VCaP (cell line): ENCODE results near the gene ATP5PD.

ENCODE experiments used
- H3K27ac ChIP-seq: fragments of 450-650 bp; 2 replicates; pipeline ENCODE4 v1.5.1; 2017
- TF ChIP-seq, protein P1 (sequence below): fragments of 450-650 bp; conservative IDR thresholded peaks from 2 replicates; pipeline ENCODE4 v1.5.1; 2017; ENCODE audit warnings: mild to moderate bottlenecking, moderate library complexity

The ATP5PD gene

DNA sequence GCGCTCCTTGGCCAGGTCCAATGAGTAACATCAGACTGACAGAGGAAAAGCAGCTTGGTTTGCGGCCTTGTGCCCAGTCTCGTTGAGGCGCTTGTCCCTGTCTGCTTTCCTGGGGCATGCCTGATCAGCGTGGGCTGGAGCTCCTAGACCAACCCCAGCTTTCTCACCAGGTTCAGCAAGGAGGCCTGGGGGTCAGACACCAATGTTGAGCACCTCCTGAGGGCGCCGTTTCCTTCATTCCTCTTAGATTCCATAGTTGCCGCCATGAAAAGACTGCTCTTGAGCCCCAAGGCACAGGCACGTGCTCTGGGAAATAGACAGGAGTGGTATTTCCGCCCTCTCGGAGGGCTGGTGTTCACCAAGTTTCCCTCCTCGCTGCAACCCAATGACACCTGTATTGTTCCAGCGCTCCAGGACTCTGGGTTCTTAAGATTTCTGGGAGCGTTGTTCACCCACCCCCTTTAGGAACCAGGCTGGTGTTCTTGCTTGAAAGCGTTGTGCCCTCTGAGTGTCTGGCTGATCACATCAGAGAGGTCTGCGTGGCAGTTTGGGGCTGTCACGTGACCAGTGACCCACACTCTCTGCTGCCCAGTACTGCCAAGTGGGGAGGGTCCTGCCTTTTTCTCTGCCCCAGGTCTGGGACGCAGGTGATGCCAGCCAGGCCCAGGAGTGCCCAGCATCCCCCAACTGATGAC lies 18.2 kb upstream of the ATP5PD start:
- TF ChIP-seq, protein P1, sequence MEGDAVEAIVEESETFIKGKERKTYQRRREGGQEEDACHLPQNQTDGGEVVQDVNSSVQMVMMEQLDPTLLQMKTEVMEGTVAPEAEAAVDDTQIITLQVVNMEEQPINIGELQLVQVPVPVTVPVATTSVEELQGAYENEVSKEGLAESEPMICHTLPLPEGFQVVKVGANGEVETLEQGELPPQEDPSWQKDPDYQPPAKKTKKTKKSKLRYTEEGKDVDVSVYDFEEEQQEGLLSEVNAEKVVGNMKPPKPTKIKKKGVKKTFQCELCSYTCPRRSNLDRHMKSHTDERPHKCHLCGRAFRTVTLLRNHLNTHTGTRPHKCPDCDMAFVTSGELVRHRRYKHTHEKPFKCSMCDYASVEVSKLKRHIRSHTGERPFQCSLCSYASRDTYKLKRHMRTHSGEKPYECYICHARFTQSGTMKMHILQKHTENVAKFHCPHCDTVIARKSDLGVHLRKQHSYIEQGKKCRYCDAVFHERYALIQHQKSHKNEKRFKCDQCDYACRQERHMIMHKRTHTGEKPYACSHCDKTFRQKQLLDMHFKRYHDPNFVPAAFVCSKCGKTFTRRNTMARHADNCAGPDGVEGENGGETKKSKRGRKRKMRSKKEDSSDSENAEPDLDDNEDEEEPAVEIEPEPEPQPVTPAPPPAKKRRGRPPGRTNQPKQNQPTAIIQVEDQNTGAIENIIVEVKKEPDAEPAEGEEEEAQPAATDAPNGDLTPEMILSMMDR, result no peak
- no peak overlapping the region for H3K27ac ChIP-seq

DNA sequence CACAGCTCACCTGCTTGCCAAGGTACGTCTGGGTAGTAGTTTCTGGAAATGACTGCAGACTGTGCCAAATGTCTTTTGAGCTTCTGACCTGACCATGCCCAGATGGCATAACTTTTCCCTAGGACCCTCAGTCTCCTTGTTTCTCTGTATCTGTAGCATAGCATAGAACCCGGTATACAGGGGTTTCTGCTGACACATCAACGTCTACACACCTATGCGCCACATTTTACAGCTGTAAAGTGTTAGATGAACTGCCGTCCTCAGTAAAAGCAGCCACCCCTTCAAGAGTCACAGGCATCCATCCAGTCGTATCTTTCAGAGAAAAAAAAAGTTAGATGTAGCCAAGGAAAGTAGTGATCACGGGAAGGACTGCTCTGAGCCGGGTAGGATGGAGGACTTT lies 17.7 kb upstream of the ATP5PD start:
- TF ChIP-seq, protein P1, result no peak
- no peak overlapping the region for H3K27ac ChIP-seq

DNA sequence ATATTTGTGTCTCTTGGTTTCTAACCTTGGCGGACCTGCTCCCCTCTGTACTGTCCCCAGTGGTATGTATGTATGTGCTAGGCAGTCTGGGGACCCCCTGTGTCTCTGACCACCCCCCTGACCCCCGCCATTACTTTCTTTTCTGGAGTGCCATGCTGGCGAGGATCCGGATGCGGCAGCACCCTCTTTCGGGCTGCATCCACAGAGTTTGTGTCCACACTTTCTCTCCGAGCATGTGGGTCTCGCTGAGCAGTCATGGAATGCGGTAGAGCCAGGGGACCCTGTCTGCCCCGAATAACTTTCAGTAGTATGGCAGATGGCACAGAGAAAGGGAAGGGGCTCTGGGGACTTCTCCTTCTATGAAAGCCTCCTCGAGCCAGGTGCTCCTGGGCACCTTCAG lies 17.3 kb upstream of the ATP5PD start:
- no peak overlapping the region for H3K27ac ChIP-seq
- TF ChIP-seq, protein P1, result no peak

DNA sequence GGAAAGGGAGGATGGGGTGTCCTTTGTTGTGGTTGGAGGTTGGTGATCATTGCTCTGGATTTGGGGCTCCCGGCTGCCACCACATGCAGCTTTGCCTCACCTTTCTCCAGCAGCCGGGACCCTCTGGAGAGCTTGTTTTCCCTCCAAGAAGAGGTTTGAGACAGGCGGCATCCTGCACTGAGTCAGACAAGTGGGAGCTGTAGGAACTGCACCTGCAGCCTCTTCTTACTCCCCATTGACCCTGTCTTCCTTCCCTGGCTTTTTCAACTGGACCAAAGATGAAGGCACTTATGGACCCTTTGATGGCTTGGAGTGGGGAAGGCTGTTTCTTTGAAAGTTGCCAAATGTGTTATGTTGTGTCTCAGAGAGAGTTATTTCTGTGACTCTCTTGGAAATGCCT lies 16.9 kb upstream of the ATP5PD start:
- no peak overlapping the region for H3K27ac ChIP-seq
- TF ChIP-seq, protein P1, result no peak

DNA sequence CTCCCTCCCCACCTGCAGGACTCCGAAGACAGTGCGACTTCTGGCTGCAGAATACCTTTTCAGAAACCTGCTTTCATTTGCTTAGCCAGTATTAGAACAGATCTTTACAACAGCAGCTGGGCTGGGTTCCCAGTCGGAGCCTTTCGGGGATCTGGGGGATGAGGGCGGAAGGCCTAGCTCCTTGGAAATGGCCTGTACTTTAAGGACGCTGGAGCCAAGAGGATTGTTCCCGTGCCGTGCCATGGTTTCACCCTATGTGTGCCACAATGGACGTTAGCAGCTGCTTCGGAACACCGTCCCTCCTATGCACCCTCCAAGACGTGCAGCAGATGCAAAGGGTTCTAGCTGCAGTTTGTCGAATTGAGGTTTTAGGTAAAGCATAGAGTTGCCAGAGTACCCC lies 16.4 kb upstream of the ATP5PD start:
- H3K27ac ChIP-seq, result no peak overlapping the region

DNA sequence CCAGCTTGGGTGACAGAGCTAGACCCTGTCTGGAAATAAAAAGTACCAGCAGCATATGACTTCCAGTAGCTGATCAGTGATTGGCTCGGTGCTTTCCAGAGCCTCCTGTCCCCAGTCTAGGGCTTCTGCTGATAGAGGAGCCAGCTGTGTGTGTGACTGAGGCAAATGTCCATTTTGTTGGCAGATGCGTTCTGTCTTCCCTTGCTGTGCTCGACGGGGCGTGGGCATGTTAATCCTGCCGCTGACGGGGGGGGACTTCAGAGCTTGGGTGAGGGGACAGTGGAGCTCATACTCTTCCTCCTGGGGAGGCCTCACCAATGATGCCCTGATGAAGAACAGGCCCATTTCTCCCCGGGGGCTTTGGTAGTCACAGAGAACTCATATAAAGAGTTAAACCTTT lies 14.8 kb upstream of the ATP5PD start:
- no peak overlapping the region for H3K27ac ChIP-seq

More for the DNA sequence above, 16.4 kb upstream of the ATP5PD start:
- TF ChIP-seq, protein P1, result no peak

DNA sequence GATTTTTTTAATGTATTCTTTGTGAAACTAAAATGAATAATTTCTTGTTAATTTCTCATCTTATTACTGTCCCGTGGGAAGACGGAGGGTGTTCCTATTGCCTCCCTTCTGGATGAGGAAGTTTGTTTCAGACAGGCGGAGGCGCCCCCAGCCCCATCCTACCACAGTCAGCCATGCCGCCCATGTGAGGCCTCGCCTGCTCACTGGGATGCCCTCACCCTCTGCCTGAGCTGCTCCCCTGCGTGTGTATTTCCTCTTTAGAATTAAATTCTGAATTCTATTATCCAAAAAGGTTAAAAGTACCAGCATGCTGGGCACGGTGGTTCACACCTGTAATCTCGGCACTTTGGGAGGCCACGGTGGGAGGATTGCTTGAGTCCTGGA lies 14.3 kb upstream of the ATP5PD start:
- H3K27ac ChIP-seq, result no peak overlapping the region
- TF ChIP-seq, protein P1, result no peak

More for the DNA sequence above, 14.8 kb upstream of the ATP5PD start:
- TF ChIP-seq, protein P1, result no peak
